Loucy (cell line): ENCODE results near the gene NDP.

Experiments used
- CTCF ChIP-seq: fragments of 200-600 bp; sonication (generic); conservative IDR thresholded peaks from 2 replicates; pipeline ENCODE4 v1.5.1; 2014; ENCODE audit warnings: mild to moderate bottlenecking, antibody characterized with exemption, low read length
- EZH2phosphoT487 ChIP-seq: fragments of 200-600 bp; IDR thresholded peaks from 2 replicates; pipeline ENCODE4 v1.6.1; 2018; ENCODE audit warnings: antibody characterized with exemption, mild to moderate bottlenecking, moderate library complexity, borderline replicate concordance

GRCh38 chrX:43964936-43965335 is 8.3 kb downstream of the NDP start:
- TF ChIP-seq EZH2phosphoT487 (no peak), CTCF (no peak)
